Left cardiac atrium (tissue), 4 donors: ENCODE results near the gene PDE6B. TPM values are rescaled to one million over a fixed set of nuclear protein-coding genes. Genes with fewer than 3 reads are reported as not detected.
A peak's percentile ranks its signal among the peaks of the same experiment; 100 is the strongest.
"Not testable (repeated sequence)": the region's sequence is repeated elsewhere in the genome, so short reads cannot be mapped to it uniquely, and the experiment has no call there.

ENCODE experiments used
- ATAC-seq, 2 donors: fragments of 200-7000 bp; cut with Tn5 transposase; one replicate each; pipeline ENCODE4 v1.9.1; 2020; ENCODE audit warnings: mild to moderate bottlenecking in 2 of 2, moderate library complexity in 2 of 2
- DNase-seq: peaks from one replicate; pipeline ENCODE4 v3.0.0-alpha.2; 2020
- intact Hi-C, 2 donors: fragments of 100-400 bp; cut with DNase I; formaldehyde crosslinking; loops; one replicate each; pipeline versions ENCODE4 v1.14.1 to v1.15.1; 2022 to 2023
- total RNA-seq, 2 donors: library from RNA; stranded (reverse); fragmentation: NEBNext Ultra II Directional; extraction: Animal tissue kit (Norgen Biotek cat#: 25700); gene quantifications; one replicate each; pipeline ENCODE4 v1.2.1, GENCODE V29; 2021
- donor health status: DM: no; HTN: yes; CAD: no.
- donor health status: DM: no; HTN: yes; CAD: no; lungs with severe emphysema.
- donor health status: DM: yes; HTN: yes; CAD: no.
- donor health status: Dilated cardiomyopathy.

PDE6B gene
- total RNA-seq, 2 donors from 2014 or later, result 4.7 to 5.2 TPM

DNA sequence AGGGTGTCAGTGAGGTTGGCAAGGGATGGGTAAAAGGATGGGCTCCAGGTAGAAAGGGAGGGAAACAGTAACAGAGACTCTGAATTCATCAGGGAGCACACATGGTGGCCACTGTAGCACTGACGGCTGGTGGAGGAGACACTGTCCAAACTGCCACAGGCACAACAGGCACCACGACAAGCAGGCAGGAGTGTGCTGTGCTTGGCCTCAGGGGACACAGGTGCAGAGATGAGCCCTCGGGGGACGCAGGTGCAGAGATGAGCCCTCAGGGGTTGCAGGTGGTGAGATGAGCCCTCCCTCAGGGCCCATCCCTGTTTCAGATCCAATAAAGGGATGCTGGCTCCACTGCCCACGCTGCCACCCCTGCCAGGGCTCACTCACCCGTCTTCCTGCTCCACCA is 7.6 kb downstream of the PDE6B start:
- intact Hi-C loops, result no loop called here
- ATAC-seq (no peak), DNase-seq (no peak)

- DNase-seq (no peak), ATAC-seq (no peak)
- intact Hi-C loops, result no loop called here
Observed at GRCh38 chr4:633406-633805, 8.0 kb downstream of the PDE6B start.

- no peak for ATAC-seq
- no peak for DNase-seq
Observed at GRCh38 chr4:633976-634598, 8.7 kb downstream of the PDE6B start.

DNA sequence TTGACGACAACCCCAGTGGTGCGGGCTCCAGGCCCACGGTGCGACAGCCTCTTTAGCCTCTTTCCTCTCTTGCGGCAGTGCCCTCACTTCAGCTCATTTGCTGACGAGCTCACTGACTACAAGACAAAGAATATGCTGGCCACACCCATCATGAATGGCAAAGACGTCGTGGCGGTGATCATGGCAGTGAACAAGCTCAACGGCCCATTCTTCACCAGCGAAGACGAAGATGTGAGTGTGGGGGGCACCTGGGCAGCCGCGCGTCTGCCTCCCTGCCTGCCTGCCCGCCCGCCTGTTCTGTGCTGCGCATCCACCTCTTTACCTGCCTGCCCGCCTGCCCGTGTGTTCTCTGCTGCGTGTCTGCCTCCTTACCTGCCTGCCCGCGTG is 9.2 kb downstream of the PDE6B start:
- intact Hi-C loops, result no loop called here
- DNase-seq (no peak), ATAC-seq (no peak)

More at GRCh38 chr4:633976-634598, 8.7 kb downstream of the PDE6B start:
- intact Hi-C loops, result no loop called here

GRCh38 chr4:635066-635835 is 9.9 kb downstream of the PDE6B start:
- DNase-seq, ATAC-seq, intact Hi-C loops: not testable (repeated sequence)

DNA sequence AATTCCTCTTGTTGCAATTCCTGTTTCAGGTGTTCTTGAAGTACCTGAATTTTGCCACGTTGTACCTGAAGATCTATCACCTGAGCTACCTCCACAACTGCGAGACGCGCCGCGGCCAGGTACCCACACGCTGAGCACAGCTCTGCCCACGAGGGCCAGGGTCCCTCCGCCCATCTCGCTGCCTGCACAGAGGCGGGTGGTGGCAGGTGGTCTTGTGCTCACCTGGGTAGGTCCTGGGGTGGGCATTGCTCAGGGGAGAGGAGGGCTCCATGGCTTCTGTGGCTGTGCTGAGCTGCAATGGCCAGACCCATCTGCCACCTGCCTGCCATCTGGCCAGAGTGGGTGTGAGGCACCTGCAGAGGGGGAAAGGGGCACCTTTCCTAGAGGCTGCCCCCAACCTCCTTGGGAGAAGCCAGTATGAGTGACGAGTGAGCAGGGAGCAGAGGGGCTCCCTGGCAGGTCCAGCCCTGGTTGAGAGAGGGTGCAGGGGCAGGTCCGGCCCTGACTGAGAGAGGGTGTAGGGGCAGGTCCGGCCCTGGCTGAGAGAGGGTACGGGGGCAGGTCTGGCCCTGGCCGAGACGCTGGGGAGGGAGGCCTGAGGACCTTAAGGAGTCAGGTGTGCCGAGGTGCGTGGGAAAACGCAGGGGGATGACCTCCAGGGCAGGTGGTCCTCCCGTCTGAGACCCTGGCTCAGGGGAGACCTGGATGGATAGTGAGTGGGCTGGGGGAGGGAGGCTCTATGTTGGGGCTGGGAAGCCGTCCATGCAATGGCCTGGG is 10.7 kb downstream of the PDE6B start:
- no peak for ATAC-seq
- no peak for DNase-seq
- intact Hi-C loops, result no loop called here

DNA sequence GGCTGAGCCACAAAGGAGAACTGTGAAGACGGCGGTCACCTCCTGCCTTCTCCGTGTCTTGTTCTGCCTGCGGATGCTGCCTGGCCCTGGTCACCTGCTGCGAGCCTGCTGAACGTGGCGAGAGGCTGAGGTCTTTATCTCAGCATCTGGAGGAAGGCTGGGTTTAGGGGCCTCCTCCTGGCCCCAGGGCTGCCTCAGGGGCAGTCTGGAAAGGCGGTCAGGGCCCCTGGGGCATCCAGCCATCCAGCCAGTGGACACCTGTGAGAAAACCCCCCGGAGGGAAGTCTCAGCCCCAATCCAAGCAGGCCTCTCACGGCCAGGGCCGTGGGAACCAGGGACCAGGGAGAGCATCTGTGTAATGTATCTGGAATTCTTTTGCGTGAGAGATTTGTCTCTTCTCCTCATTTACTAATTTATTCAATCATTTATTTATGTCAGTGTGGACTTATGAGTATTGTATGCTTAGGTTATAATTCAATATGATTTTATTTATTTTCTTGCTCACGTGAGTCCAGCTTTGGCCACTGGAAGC is 11.3 kb downstream of the PDE6B start:
- ATAC-seq (no peak), DNase-seq (no peak)
- intact Hi-C loops, result no loop called here

DNA sequence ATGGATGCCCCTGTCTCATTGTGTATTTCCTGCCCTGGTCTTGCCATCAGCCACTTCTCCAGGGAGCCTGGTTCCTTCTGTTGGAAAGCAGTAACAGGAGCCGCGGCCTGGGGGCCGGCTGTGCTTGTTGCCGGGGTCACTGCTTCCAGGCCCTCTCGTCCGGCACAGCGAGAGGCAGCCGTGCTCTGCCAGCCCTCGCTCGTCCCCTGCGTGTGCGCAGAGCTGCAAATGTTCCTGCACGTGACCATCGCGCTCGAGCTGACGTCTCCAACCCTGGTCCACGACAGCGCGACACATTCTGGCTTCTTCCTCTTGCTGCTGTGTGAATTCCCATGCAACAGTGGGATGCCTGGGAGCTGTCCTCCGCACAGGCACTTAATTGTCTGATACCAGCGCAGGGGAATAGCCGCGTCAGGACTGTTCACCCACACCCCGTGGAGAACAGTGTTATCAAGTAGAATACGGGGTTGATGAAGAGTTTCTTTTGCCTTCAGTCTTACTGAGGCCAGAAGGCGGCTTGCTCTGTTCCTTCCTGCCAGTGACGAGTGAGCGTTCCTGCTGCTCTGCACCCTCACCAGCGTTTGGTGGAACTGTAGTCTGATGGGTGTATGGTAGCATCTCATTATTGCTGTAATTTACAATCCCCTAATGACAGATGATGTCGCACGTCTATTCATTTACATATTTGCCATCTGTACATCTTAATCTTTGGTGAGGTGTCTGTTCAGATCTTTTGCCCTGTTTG is 12.3 kb downstream of the PDE6B start:
- DNase-seq (no peak), ATAC-seq (no peak)
- intact Hi-C loops, result no loop called here

- intact Hi-C loops, ATAC-seq, DNase-seq: not testable (repeated sequence)
Observed at GRCh38 chr4:642366-642765, 17.0 kb downstream of the PDE6B start.

DNA sequence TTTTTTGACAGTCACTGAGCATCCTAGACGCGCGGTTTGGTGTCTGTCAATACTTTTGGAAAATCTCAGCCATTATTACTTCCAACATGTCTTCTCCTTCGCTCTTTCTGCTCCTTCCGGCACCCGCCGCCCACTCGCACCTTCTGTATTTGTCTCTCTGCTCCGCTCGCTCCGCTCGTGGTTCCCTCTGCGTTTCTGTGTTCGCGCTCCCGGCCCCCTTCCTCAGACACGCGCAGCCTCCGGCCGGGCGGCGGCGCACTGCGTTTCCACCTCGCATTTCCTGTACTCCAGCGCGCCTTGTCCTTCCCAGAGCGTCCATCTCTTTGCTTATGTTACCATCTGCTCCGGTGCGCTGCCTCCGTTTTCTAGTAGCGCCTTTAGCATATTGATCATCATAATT is 21.1 kb downstream of the PDE6B start:
- ATAC-seq (no peak), DNase-seq (no peak)
- intact Hi-C loops, result no loop called here

DNA sequence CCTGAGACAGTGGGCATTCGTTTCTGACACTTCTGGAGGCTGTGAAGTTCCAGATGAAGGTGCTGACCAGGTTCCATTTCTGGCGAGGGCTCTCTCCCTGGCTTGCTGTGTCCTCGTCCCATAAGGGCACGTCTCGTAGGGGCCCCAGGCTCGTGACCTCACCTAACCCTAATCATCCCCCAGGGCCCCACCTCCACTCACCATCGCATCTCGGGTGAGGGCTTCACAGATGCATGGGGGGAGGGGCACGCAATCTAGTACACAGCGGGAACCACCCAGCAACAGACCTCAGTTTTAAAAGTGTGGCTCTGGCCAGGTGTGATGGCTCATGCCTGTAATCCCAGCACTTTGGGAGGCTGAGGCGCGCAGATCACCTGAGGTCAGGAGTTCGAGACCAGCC is 22.1 kb downstream of the PDE6B start:
- intact Hi-C loops, result no loop called here
- ATAC-seq (no peak), DNase-seq (no peak)

GRCh38 chr4:648579-649292 is 23.4 kb downstream of the PDE6B start:
- DNase-seq (no peak), ATAC-seq (no peak)

GRCh38 chr4:649293-649625 is 23.9 kb downstream of the PDE6B start:
- no peak for DNase-seq
- intact Hi-C loops, result no loop called here
- no peak for ATAC-seq

More at GRCh38 chr4:648579-649292, 23.4 kb downstream of the PDE6B start:
- intact Hi-C loops, result no loop called here

- DNase-seq (no peak), ATAC-seq (no peak)
- intact Hi-C loops, result no loop called here
Observed at GRCh38 chr4:649751-650310, 24.5 kb downstream of the PDE6B start.

DNA sequence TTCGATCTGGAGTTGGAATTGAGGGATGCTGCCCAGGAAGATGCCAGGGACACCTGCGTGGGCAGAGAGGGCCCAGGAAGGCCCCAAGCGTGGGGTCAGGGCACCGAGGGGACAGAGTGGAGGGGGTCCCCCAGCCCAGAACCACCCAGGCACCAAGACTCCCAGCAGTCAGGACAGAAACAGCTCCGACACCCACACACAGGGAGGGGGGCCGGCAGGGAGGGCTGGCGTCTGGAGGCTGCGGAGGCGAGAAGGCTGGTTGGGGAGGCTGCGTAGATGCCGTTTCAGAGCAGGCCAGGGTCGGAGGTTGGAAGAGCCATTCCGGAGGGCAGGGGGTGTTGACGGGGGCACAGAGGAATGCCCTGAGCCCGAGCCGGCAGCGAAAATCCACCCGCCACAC is 25.1 kb downstream of the PDE6B start:
- intact Hi-C loops, result no loop called here
- DNase-seq, result no peak
- no peak for ATAC-seq

DNA sequence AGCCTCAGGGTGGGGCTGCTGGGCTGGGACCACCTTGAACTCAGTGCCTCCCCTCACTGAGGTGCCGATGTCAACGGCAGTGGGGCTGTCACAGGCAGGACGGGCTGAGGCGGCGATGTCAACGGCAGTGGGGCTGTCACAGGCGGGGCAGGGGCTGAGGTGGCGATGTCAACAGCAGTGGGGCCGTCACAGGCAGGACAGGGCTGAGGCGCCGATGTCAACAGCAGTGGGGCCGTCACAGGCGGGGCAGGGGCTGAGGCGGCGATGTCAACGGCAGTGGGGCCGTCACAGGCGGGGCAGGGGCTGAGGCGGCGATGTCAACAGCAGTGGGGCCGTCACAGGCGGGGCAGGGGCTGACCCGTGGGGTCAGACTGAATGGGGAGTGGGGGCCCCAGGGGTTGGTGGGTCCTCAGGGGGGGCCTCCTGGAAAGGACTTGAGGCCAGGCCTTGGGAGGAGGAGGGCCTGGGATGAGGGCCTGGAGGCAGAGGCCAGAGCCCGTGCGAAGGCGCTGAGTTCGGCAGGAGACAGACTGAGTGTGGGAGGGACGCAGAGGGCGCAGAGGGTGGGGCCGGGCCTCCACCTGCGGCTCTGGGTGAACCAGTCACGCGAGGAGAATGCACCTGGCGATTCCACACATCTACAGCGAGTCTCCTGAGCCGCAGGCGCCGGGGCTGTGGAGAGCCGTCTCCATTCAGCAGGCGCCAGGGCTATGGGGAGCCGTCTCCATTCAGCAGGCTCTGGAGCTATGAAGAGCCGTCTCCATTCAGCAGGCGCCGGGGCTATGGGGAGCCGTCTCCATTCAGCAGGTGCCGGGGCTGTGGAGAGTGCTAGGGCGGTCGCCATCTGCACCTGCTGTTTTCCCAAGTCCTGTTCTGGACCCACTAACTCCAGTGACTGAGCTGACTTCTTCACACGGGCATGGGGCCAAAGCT is 25.8 kb downstream of the PDE6B start:
- peak in 1 of 2 donors; percentile 17 for ATAC-seq
- DNase-seq, result no peak
- intact Hi-C loops, result no loop called here

GRCh38 chr4:651884-652642 is 26.7 kb downstream of the PDE6B start:
- DNase-seq (no peak), ATAC-seq (peak in 1 of 2 donors; percentile 4)
- intact Hi-C loops, result no loop called here
